H1 (cell line): ENCODE results near the gene PCDHGA2. TPM values are rescaled to one million over a fixed set of nuclear protein-coding genes. Genes with fewer than 3 reads are reported as not detected.

Experiments used
- HDAC2 ChIP-seq, 2 experiments: fragments of 300-600 bp in 1 of 2; sonication (generic) in 1 of 2; IDR thresholded peaks; 2 replicates each; pipeline ENCODE4 v1.6.1; 2011 to 2012; ENCODE audit warnings: low read depth in 2 of 2, low read length in 2 of 2, mild to moderate bottlenecking in 2 of 2, moderate library complexity in 2 of 2, borderline replicate concordance in 1 of 2, inconsistent platforms in 1 of 2
- JUND ChIP-seq: IDR thresholded peaks from 2 replicates; pipeline ENCODE4 v1.6.1; 2011; ENCODE audit warnings: mild to moderate bottlenecking, improper control_type of control experiment, low read length
- SP4 ChIP-seq: IDR thresholded peaks from 2 replicates; pipeline ENCODE4 v1.6.1; 2012; ENCODE audit warnings: low read length, inconsistent platforms
- polyA plus RNA-seq, 7 experiments: library from polyadenylated mRNA; depleted of rRNA in 3 of 7; stranded (reverse) in 5 of 7; unstranded in 2 of 7; fragments of >200 nt in 5 of 7; fragments of 200-250 nt in 2 of 7; gene quantifications; 1 replicate in 5 of 7; 2 replicates in 1 of 7; 4 replicates in 1 of 7; pipeline versions ENCODE4 v1.2.1 to v1.2.3, GENCODE V29; 2011 to 2013; ENCODE audit warnings: missing spikeins in 2 of 7, mixed read lengths in 2 of 7
- total RNA-seq: library from RNA; stranded (reverse); fragmentation: NEBNext Ultra II Directional; extraction: Animal tissue kit (Norgen Biotek cat#: 25700); gene quantifications from 2 replicates; pipeline ENCODE4 v1.2.1, GENCODE V29; 2021
- TF ChIP-seq, protein P1 (sequence below): IDR thresholded peaks from 2 replicates; pipeline ENCODE4 v1.6.1; 2011; ENCODE audit warnings: low read depth, mild to moderate bottlenecking, low read length; ENCODE audit not compliant: insufficient read depth

PCDHGA2 gene
- total and polyA plus RNA-seq, 2 of the 8 experiments (the other 6 are each of a cell fraction or from before 2014, with no cell fraction given): 0.32 to 0.39 TPM

DNA sequence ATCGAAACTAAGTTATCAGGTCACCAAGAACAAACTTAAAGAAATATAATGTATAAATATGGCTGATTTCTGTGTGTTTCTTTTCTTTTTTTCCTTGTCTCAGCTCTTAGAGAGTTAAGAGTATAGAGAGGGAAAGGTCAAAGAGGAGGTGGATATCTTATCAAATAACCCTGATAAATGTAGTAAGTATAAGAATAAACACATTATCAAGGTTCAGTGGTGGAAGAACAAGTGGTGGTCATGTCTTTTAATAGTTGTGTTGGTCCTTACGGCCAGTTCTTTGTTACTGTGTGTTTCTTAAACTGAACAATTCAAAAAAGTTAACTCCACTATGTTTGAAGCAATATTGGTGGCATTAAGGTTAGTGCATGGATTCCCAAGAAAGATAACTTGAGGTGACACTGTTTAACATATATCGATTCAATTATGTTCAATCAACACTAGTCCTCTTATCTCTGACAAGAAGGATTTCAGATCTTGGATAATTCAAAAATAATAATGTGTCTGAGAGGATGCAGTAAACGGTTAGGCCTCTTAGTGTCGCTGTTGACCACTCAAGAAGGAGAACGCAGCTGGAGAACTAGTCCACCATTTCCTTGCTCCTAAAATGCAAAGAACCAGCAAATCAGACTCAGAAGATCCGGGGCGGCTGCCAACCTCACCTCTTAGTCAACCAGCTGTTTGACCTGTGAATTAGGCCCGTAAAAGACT, 4.8 kb downstream of the PCDHGA2 start, which contains the start of gene PCDHGA3 (continued):
- TF ChIP-seq HDAC2 (IDR thresholded peaks at IDR 0.05; ENCODE audit: borderline replicate concordance in 1 of 2, low read depth in 2 of 2, low read length in 2 of 2): no peak
- TF ChIP-seq, protein P1, sequence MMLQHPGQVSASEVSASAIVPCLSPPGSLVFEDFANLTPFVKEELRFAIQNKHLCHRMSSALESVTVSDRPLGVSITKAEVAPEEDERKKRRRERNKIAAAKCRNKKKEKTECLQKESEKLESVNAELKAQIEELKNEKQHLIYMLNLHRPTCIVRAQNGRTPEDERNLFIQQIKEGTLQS: no peak
- no peak for TF ChIP-seq SP4
- TF ChIP-seq JUND: no peak
